HG03025 (cell line): ENCODE results near the gene SUPT6H.

ENCODE experiments used
- ATAC-seq: cut with Tn5 transposase; IDR thresholded peaks from one replicate; pipeline ENCODE4 v1.9.1; 2021; ENCODE audit warnings: mild to moderate bottlenecking, moderate library complexity; ENCODE audit not compliant: unreplicated experiment, low FRiP score

SUPT6H gene

GRCh38 chr17:28700278-28700677 lies 38.3 kb downstream of the SUPT6H start:
- ATAC-seq = no peak

- no peak for ATAC-seq
Measured at GRCh38 chr17:28700830-28701492, 39.0 kb downstream of the SUPT6H start.

GRCh38 chr17:28702026-28702751 lies 40.2 kb downstream of the SUPT6H start:
- ATAC-seq = no peak

- ATAC-seq = no peak
Measured at GRCh38 chr17:28702752-28703150, 40.7 kb downstream of the SUPT6H start.

- ATAC-seq = no peak
Measured at GRCh38 chr17:28703552-28704218, 41.7 kb downstream of the SUPT6H start.

- ATAC-seq = no peak
Measured at GRCh38 chr17:28704219-28704858, 42.3 kb downstream of the SUPT6H start.

- ATAC-seq = no peak
Measured at GRCh38 chr17:28705074-28705659, 43.2 kb downstream of the SUPT6H start.

GRCh38 chr17:28705728-28706334 lies 43.8 kb downstream of the SUPT6H start:
- ATAC-seq = no peak

- no peak for ATAC-seq
Measured at GRCh38 chr17:28706471-28707338, 44.7 kb downstream of the SUPT6H start.

GRCh38 chr17:28707339-28707720 lies 45.3 kb downstream of the SUPT6H start:
- no peak for ATAC-seq

- ATAC-seq = no peak
Measured at GRCh38 chr17:28710861-28711722, 49.1 kb downstream of the SUPT6H start.

GRCh38 chr17:28711723-28712031 lies 49.7 kb downstream of the SUPT6H start, which contains the start of gene PROCA1:
Gene PROCA1 (minus strand): TSS chr17:28711888. CDS start chr17:28711660, 228 bp downstream.
- no peak for ATAC-seq

GRCh38 chr17:28712032-28712704 lies 50.2 kb downstream of the SUPT6H start:
- ATAC-seq = no peak

GRCh38 chr17:28712705-28713415 lies 50.9 kb downstream of the SUPT6H start:
- ATAC-seq = no peak

- ATAC-seq = no peak
Measured at GRCh38 chr17:28714281-28714680, 52.3 kb downstream of the SUPT6H start.

- ATAC-seq = no peak
Measured at GRCh38 chr17:28715217-28715616, 53.2 kb downstream of the SUPT6H start.
